Fibroblast of skin of right quadriceps (primary cell): ENCODE results near the gene AATF.

Experiments used
- DNase-seq: peaks from one replicate; pipeline ENCODE4 v3.0.0-alpha.2; 2013

AATF gene

GRCh38 chr17:36931096-36931696 is 17.6 kb upstream of the AATF start:
- no peak for DNase-seq

GRCh38 chr17:36931697-36932382 is 16.9 kb upstream of the AATF start:
- no peak for DNase-seq

- DNase-seq, result no peak
Observed at GRCh38 chr17:36932383-36932693, 16.4 kb upstream of the AATF start.

- DNase-seq, result no peak
Observed at GRCh38 chr17:36932694-36933511, 15.9 kb upstream of the AATF start.

- DNase-seq, result no peak
Observed at GRCh38 chr17:36933512-36934143, 15.1 kb upstream of the AATF start.

- no peak for DNase-seq
Observed at GRCh38 chr17:36934144-36934691, 14.5 kb upstream of the AATF start.

- no peak for DNase-seq
Observed at GRCh38 chr17:36934692-36935630, 13.8 kb upstream of the AATF start.

GRCh38 chr17:36935671-36936454 is 12.9 kb upstream of the AATF start:
- DNase-seq, result no peak

- no peak for DNase-seq
Observed at GRCh38 chr17:36936455-36937000, 12.2 kb upstream of the AATF start.

- DNase-seq, result no peak
Observed at GRCh38 chr17:36937001-36937958, 11.5 kb upstream of the AATF start, which contains the start of gene LHX1. Gene LHX1 (plus strand): TSS chr17:36937475. CDS start chr17:36938198, 723 bp downstream.

- no peak for DNase-seq
Observed at GRCh38 chr17:36937959-36938565, 10.7 kb upstream of the AATF start.

GRCh38 chr17:36938566-36939051 is 10.1 kb upstream of the AATF start:
- no peak for DNase-seq

GRCh38 chr17:36939052-36939801 is 9.5 kb upstream of the AATF start:
- no peak for DNase-seq

GRCh38 chr17:36939802-36940312 is 8.9 kb upstream of the AATF start:
- no peak for DNase-seq

GRCh38 chr17:36940313-36941264 is 8.2 kb upstream of the AATF start:
- DNase-seq, result no peak

GRCh38 chr17:36941265-36942010 is 7.3 kb upstream of the AATF start:
- DNase-seq, result no peak
